OCI-LY7 (cell line): ENCODE measurements around the gene AGAP2.

ENCODE experiments used
- CTCF ChIP-seq: fragments of 200-600 bp; sonication (generic); conservative IDR thresholded peaks from 2 replicates; pipeline ENCODE4 v1.5.1; 2014; ENCODE audit warnings: mild to moderate bottlenecking, antibody characterized with exemption, low read length, moderate library complexity, mixed read lengths
- EZH2phosphoT487 ChIP-seq: fragments of 200-600 bp; sonication (generic); IDR thresholded peaks from 2 replicates; pipeline ENCODE4 v1.6.1; 2018; ENCODE audit warnings: low read depth, borderline replicate concordance, mild to moderate bottlenecking, mixed run types, antibody characterized with exemption, low read length, moderate library complexity, mixed read lengths

- TF ChIP-seq CTCF (no peak), EZH2phosphoT487 (no peak)
These were observed 6.9 kb upstream of the AGAP2 start for GRCh38 chr12:57745485-57745881.
